GM21390 (cell line): Measurements from ENCODE around the gene SMYD3.
"Not testable (repeated sequence)": the region's sequence is repeated elsewhere in the genome, so short reads cannot be mapped to it uniquely, and the experiment has no call there.

Experiments
- ATAC-seq: cut with Tn5 transposase; IDR thresholded peaks from one replicate; pipeline ENCODE4 v1.9.1; 2021; ENCODE audit not compliant: unreplicated experiment

SMYD3 gene

GRCh38 chr1:246364415-246364941, 142.6 kb downstream of the SMYD3 start:
- ATAC-seq: peak; percentile 85

- not testable (repeated sequence) for ATAC-seq
Observed at GRCh38 chr1:246357014-246357598, 150.0 kb downstream of the SMYD3 start.

GRCh38 chr1:246355411-246356230, 151.5 kb downstream of the SMYD3 start:
- no peak for ATAC-seq

DNA sequence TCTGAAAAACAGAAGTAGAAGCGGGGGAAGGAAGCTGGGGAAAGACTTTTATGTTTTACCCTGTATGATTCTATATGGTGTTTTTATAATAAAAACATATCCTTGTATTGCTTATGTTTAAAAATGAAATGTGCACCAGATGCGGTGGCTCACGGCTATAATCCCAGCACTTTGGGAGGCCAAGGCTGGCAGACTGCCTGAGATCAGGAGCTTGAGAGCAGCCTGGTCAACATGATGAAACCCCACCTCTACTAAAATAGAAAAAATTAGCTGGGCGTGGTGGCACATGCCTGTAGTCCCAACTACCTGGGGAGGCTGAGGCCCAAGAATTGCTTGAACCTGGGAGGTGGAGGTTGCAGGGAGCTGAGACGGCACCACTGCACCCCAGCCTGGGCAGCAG, 155.4 kb downstream of the SMYD3 start:
- ATAC-seq: no peak

DNA sequence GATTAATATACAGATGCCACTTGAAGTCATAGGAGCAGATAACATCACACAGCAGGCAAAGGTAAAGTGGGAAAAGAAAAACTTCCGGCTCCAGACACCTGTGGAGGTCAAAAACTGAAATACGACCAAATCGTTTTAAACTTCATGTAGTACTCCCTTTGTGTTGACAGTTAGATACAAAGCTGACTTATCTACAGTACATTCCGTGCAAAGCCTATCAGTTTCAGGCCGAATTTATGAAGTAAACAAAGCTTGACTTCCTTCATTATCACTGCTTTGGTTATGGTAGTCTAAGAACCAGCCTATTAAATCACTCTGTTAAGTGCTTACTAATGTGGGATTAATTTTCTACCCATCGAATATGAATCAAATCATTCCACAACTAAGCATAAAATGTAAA, 156.3 kb downstream of the SMYD3 start:
- no peak for ATAC-seq

DNA sequence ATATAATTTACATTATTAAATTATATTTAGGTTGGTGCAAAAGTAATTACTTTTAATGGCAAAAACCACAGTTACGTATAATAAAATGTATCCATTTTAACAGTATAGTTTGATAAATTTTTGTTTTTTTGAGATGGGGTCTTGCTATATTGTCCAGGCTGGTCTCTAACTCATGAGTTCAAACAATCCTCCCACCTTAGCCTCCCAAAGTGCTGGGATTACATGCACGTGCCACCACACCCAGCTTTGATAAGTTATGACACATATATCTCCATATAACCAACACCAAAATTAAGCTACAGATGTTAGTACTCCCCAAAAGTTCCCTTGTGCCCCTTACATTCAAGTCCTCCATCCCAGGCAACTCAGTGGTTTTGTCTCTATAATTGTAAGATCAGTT, 163.1 kb downstream of the SMYD3 start:
- no peak for ATAC-seq

- no peak for ATAC-seq
Observed at GRCh38 chr1:246343251-246343650, 163.8 kb downstream of the SMYD3 start.

DNA sequence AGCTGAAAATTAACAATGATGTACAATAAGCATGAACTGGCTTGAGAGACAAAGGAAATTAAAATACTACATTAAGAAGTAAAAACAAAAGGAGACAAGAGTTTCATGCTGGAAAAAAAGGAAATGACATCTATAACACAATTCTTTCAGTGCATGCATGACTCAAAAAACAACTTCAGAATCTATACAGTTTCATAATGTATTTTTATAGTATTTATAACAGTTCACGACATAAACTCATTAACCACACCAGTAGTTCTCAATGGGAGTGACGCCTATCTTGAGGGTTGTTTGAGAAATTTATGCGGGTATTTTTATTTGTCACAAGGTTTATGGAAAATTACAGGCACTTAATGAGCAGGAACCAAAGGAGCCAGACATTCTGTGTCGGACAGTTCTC, 168.5 kb downstream of the SMYD3 start:
- peak; percentile 50 for ATAC-seq

DNA sequence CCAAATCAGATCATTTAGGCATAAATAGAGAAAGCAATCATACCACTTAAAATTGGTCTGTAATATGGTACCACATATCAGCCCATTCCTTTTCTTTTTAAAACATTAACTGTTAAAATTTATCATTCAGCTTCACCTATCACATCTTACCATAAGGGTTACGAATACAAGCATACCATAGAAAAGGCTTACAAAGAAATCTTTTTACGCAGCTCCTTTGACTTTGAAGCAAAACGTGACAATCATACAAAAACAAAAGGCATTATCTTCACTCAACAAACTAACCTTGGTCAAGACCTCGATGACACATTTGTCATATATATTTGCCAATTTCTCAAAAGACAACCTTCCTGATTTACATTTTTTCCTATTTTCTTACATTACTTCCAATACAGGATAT, 169.0 kb downstream of the SMYD3 start:
- no peak for ATAC-seq

GRCh38 chr1:246335151-246335550, 171.9 kb downstream of the SMYD3 start:
- no peak for ATAC-seq

- ATAC-seq: no peak
Observed at GRCh38 chr1:246333855-246334254, 173.2 kb downstream of the SMYD3 start.

GRCh38 chr1:246332078-246332477, 175.0 kb downstream of the SMYD3 start:
- no peak for ATAC-seq

DNA sequence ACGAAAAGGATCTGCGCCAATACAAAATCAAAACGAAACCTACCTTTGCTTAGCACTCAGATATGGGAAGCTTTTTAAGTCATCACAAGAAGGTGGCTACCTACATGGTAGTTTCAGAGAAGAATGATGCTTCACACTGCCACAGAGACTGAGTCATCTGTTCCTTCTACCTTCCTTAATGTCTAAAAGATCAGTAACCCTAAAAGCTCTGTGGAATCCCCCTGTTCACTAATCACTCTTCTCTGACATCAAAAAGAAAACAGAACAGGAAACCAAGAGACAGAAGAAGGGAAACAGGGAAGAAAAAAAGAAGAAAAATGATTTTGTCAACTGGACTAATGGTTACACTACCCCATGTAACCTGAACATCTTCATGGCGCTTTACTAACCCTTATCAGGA, 177.2 kb downstream of the SMYD3 start:
- ATAC-seq: peak; percentile 96

DNA sequence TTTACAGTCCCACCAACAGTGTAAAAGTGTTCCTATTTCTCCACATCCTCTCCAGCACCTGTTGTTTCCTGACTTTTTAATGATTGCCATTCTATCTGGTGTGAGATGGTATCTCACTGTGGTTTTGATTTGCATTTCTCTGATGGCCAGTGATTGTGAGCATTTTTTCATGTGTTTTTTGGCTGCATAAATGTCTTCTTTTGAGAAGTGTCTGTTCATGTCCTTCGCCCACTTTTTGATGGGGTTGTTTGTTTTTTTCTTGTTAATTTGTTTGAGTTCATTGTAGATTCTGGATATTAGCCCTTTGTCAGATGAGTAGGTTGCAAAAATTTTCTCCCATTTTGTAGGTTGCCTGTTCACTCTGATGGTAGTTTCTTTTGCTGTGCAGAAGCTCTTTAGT, 177.8 kb downstream of the SMYD3 start:
- not testable (repeated sequence) for ATAC-seq

- no peak for ATAC-seq
Observed at GRCh38 chr1:246324711-246325110, 182.4 kb downstream of the SMYD3 start.

DNA sequence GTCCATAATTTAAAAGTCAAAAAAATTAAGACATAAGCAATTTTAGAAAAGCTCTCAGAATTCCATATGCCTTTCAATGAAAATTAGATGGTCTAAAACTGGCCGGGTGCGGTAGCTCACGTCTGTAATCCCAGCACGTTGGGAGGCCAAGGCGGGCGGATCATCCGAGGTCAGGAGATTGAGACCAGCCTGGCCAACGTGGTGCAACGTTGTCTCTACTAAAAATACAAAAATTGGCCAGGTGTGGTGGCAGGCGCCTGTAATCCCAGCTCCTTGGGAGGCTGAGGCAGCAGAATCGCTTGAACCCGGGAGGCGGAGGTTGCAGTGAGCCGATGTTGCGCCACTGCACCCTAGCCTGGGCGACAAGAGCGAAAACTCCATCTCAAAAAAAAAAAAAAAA, 183.0 kb downstream of the SMYD3 start:
- not testable (repeated sequence) for ATAC-seq

DNA sequence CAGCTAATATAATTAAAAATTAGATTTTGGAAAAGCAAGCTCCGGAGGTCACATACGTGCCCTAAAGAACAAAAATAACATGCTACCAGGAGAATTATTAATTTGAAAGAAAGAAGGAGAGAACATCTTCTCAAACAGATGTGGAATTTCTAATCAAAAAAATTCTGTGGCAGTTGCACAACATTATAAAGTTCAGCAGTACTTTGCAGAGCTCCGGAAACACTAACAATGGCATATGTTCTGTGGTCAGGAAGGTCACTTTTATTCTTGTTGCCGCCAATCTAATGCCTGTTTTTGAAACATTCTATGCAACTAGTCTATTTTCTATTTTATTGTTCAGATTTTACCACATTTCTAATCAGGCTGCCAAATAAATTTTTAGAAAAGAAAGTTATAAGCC, 186.8 kb downstream of the SMYD3 start:
- ATAC-seq: no peak

- no peak for ATAC-seq
Observed at GRCh38 chr1:246319083-246319714, 187.9 kb downstream of the SMYD3 start.

GRCh38 chr1:246318622-246319021, 188.5 kb downstream of the SMYD3 start:
- no peak for ATAC-seq

DNA sequence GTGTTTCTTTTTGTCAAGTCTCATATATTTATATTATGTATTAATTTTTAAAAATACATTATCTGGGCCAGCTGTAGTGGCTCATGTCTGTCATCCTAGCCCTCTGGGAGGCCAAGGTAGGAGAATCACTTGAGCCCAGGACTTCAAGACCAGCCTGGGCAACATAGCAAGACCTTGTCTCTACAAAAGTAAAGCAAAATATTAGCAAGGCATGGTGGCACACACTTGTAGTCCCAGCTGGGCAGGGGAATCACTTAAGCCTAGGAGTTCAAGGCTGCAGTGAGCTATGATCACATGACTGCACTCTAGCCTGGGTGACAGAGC, 189.1 kb downstream of the SMYD3 start:
- ATAC-seq: no peak

GRCh38 chr1:246317332-246318035, 189.6 kb downstream of the SMYD3 start:
- ATAC-seq: no peak
